Body of pancreas (tissue), 4 donors: Measurements from ENCODE around the gene PLA2G15.

Source experiments
- CTCF ChIP-seq, 7 experiments: fragments of 450-650 bp in 4 of 7; fragments of 200-600 bp in 3 of 7; sonication (generic) in 3 of 7; IDR thresholded peaks; one replicate each; pipeline ENCODE4 v1.5.1; 2016 to 2019; ENCODE audit warnings: antibody characterized with exemption in 7 of 7
- POLR2A ChIP-seq, 3 donors: fragments of 450-650 bp; IDR thresholded peaks; one replicate each; pipeline ENCODE4 v1.6.1; 2016; ENCODE audit warnings: antibody characterized with exemption in 3 of 3, mild to moderate bottlenecking in 2 of 3

GRCh38 chr16:68287276-68288251 lies 42.4 kb downstream of the PLA2G15 start:
- TF ChIP-seq POLR2A (IDR thresholded peaks at IDR 0.05) (no peak), CTCF (IDR thresholded peaks at IDR 0.05) (no peak)
